ENCODE measurements around the gene CAMSAP2. TPM values are rescaled to one million over a fixed set of nuclear protein-coding genes. Genes with fewer than 3 reads are reported as not detected.

The CAMSAP2 gene
- total and polyA plus RNA-seq, 2 of the 4 experiments (the other 2 are of a cell fraction): 8.3 to 29.4 TPM

GRCh38 chr1:200869753-200870391, 131.2 kb downstream of the CAMSAP2 start:
- Histone ChIP-seq H2AK9ac (replicated peaks; ENCODE audit: low read depth, low read length, poor library complexity) (no peak overlapping the region), H3K79me1 (ENCODE audit: low read depth in 1 of 2, low read length in 2 of 2) (no peaks in the 10 kb centered on the region), H2BK5ac (ENCODE audit: low read depth, low read length, poor library complexity, severe bottlenecking) (no peak overlapping the region), H3K9ac (ENCODE audit: low read depth, low read length) (no peak overlapping the region), H3K27ac (ENCODE audit: insufficient read depth, low read length) (no peak overlapping the region), H3K14ac (replicated peaks; ENCODE audit: low read depth, low read length) (no peak overlapping the region), H3K23ac (ENCODE audit: low read depth, low read length) (no peak overlapping the region), H4K91ac (ENCODE audit: insufficient read depth, low read depth, low read length) (no peak overlapping the region), H2AFZ (replicated peaks; ENCODE audit: low read length, poor library complexity) (no peak overlapping the region), H3K9me3 (ENCODE audit: control insufficient read depth, insufficient read depth, low read length) (no peaks in the 10 kb centered on the region), H3K27me3 (ENCODE audit: control insufficient read depth, insufficient read depth, low read length) (peaks cover 51% of the 10 kb centered on the region), H2BK120ac (ENCODE audit: low read depth, low read length) (no peak overlapping the region), H3K4me1 (ENCODE audit: control insufficient read depth, insufficient read depth, low read length) (peaks cover 10% of the 10 kb centered on the region), H4K8ac (ENCODE audit: low read depth in 2 of 2, low read length in 2 of 2) (no peak overlapping the region), H4K5ac (ENCODE audit: low read depth, low read length) (no peak overlapping the region), H3K36me3 (ENCODE audit: control insufficient read depth, insufficient read depth, low read length) (no peaks in the 10 kb centered on the region; the same call in 1 of the 2 replicates), H3K4me2 (ENCODE audit: low read depth, low read length) (no peak overlapping the region), H2AK5ac (ENCODE audit: low read depth, low read length) (no peak overlapping the region), H2BK15ac (ENCODE audit: low read depth, low read length) (no peak overlapping the region), H3K18ac (ENCODE audit: low read depth, low read length) (no peak overlapping the region), H3K4ac (ENCODE audit: low read depth, low read length) (no peak overlapping the region), H4K20me1 (ENCODE audit: insufficient read depth, low read length) (no peaks in the 10 kb centered on the region), H3K9me1 (ENCODE audit: insufficient read depth, low read length) (no peaks in the 10 kb centered on the region), H3K56ac (ENCODE audit: extremely low read depth, insufficient read depth, low read length) (no peak overlapping the region), H3K4me3 (ENCODE audit: insufficient read depth, low read depth, low read length) (no peak overlapping the region), H2BK20ac (ENCODE audit: low read depth, low read length) (no peak overlapping the region)
- dilution Hi-C loops (cut with HindIII; ENCODE audit: low sequenced_read_pairs, unreplicated experiment) (no loop called here), in situ Hi-C loops (cut with MboI; ENCODE audit: low sequenced_read_pairs) (no loop called here), intact Hi-C loops (cut with micrococcal nuclease) (no loop called here)
- POLR2A ChIA-PET (ENCODE audit: unreplicated experiment): no interaction called here
- WGBS, 2 experiments (ENCODE audit: extremely low coverage in 2 of 2, insufficient read length in 1 of 2): 92% methylated on average over 2 of the region's 9 CpGs; no CpG with 5 or more reads in 1 of the 2 experiments
- BruUV-seq (replicated peaks): no TSS peak
- ATAC-seq (ENCODE audit: low read depth) (no peak), DNase-seq (no peak)
- TF ChIP-seq, protein P1, sequence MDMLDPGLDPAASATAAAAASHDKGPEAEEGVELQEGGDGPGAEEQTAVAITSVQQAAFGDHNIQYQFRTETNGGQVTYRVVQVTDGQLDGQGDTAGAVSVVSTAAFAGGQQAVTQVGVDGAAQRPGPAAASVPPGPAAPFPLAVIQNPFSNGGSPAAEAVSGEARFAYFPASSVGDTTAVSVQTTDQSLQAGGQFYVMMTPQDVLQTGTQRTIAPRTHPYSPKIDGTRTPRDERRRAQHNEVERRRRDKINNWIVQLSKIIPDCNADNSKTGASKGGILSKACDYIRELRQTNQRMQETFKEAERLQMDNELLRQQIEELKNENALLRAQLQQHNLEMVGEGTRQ (IDR thresholded peaks at IDR 0.05; ENCODE audit: low read depth, low read length): no peak
- TF ChIP-seq CHD1 (IDR thresholded peaks at IDR 0.05; ENCODE audit: low read depth, low read length) (no peak), POLR2A (IDR thresholded peaks at IDR 0.05; ENCODE audit: low read depth, low read length) (no peak), CEBPB (IDR thresholded peaks at IDR 0.05; ENCODE audit: low read depth, low read length) (no peak), MAFK (IDR thresholded peaks at IDR 0.05; ENCODE audit: low read depth, low read length) (no peak), CTCF (conservative IDR thresholded peaks at IDR 0.05; ENCODE audit: low read depth, low read length) (no peak), MAZ (IDR thresholded peaks at IDR 0.05; ENCODE audit: borderline replicate concordance, low read depth, low read length) (no peak), RCOR1 (IDR thresholded peaks at IDR 0.05; ENCODE audit: insufficient replicate concordance, low read length) (no peak), FOS (IDR thresholded peaks at IDR 0.05; ENCODE audit: low read depth, low read length) (no peak), NFE2L2 (IDR thresholded peaks at IDR 0.05; ENCODE audit: low read depth, low read length) (no peak), BHLHE40 (IDR thresholded peaks at IDR 0.05; ENCODE audit: low read depth, low read length) (no peak), MXI1 (IDR thresholded peaks at IDR 0.05; ENCODE audit: borderline replicate concordance, low read depth, low read length) (no peak), RFX5 (IDR thresholded peaks at IDR 0.05; ENCODE audit: low read depth, low read length) (no peak), SMC3 (IDR thresholded peaks at IDR 0.05; ENCODE audit: low read depth, low read length) (no peak), RAD21 (IDR thresholded peaks at IDR 0.05; ENCODE audit: low read length) (no peak)
- TF ChIP-seq, protein P2, sequence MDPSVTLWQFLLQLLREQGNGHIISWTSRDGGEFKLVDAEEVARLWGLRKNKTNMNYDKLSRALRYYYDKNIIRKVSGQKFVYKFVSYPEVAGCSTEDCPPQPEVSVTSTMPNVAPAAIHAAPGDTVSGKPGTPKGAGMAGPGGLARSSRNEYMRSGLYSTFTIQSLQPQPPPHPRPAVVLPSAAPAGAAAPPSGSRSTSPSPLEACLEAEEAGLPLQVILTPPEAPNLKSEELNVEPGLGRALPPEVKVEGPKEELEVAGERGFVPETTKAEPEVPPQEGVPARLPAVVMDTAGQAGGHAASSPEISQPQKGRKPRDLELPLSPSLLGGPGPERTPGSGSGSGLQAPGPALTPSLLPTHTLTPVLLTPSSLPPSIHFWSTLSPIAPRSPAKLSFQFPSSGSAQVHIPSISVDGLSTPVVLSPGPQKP (IDR thresholded peaks at IDR 0.05; ENCODE audit: borderline replicate concordance, low read depth, low read length): no peak
- CTCF ChIA-PET: no interaction called here

All from IMR-90 (cell line).